Tibial nerve (tissue), 3 donors: ENCODE data around the gene LRRTM4.

Source experiments
- CTCF ChIP-seq, 5 experiments: fragments of 200-600 bp in 3 of 5; fragments of 450-650 bp in 2 of 5; sonication (generic) in 3 of 5; IDR thresholded peaks; one replicate each; pipeline ENCODE4 v1.5.1; 2016 to 2019; ENCODE audit warnings: antibody characterized with exemption in 5 of 5, mild to moderate bottlenecking in 3 of 5, moderate library complexity in 2 of 5
- POLR2A ChIP-seq, 2 donors: fragments of 450-650 bp; IDR thresholded peaks; one replicate each; pipeline ENCODE4 v1.6.1; 2017; ENCODE audit warnings: antibody characterized with exemption in 2 of 2, mild to moderate bottlenecking in 2 of 2, moderate library complexity in 2 of 2

GRCh38 chr2:76829374-76830234 is 692.6 kb downstream of the LRRTM4 start:
- TF ChIP-seq POLR2A (IDR thresholded peaks at IDR 0.05) (no peak), CTCF (IDR thresholded peaks at IDR 0.05) (no peak)
